Astrocyte (in vitro differentiated cells and primary cell): Measurements from ENCODE around the gene NNT.

Experiments
- EZH2 ChIP-seq: IDR thresholded peaks from 2 replicates; pipeline ENCODE4 v1.6.1; 2012; ENCODE audit warnings: mild to moderate bottlenecking, low read length, inconsistent platforms; ENCODE audit not compliant: insufficient read depth
- TF ChIP-seq, protein P1 (sequence below): IDR thresholded peaks from 2 replicates; pipeline ENCODE4 v1.5.1; 2011; ENCODE audit warnings: low read depth, mild to moderate bottlenecking, inconsistent platforms, low read length, moderate library complexity; ENCODE audit not compliant: insufficient read depth

DNA sequence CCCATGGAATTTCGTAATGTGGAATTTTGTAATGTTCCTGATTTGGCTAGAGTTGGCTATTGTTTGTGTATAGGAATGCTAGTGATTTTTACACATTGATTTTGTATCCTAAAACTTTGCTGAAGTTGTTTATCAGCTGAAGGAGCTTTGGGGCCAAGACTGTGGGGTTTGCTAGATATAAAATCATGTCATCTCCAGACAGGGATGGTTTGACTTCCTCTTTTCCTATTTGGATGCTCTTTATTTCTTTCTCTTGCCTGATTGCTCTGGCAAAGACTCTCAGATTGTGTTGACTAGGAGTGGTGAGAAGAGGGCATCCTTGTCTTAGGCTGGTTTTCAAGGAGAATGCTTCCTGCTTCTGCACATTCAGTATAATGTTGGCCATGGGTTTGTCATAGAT is 91.0 kb downstream of the NNT start:
- TF ChIP-seq, protein P1, sequence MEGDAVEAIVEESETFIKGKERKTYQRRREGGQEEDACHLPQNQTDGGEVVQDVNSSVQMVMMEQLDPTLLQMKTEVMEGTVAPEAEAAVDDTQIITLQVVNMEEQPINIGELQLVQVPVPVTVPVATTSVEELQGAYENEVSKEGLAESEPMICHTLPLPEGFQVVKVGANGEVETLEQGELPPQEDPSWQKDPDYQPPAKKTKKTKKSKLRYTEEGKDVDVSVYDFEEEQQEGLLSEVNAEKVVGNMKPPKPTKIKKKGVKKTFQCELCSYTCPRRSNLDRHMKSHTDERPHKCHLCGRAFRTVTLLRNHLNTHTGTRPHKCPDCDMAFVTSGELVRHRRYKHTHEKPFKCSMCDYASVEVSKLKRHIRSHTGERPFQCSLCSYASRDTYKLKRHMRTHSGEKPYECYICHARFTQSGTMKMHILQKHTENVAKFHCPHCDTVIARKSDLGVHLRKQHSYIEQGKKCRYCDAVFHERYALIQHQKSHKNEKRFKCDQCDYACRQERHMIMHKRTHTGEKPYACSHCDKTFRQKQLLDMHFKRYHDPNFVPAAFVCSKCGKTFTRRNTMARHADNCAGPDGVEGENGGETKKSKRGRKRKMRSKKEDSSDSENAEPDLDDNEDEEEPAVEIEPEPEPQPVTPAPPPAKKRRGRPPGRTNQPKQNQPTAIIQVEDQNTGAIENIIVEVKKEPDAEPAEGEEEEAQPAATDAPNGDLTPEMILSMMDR, result no peak
- TF ChIP-seq EZH2, result no peak
